Measurements from ENCODE around the gene RAD51D.
"Not testable (repeated sequence)": the region's sequence is repeated elsewhere in the genome, so short reads cannot be mapped to it uniquely, and the experiment has no call there.

The RAD51D gene

GRCh38 chr17:35046245-35046644 lies 73.4 kb downstream of the RAD51D start:
- no peak overlapping the region for H3K4me3 ChIP-seq (ENCODE audit: control insufficient read depth, low read depth, low read length)
- DNase-seq (ENCODE audit: low read depth), result no peak
- no peak for TF ChIP-seq CTCF (IDR thresholded peaks at IDR 0.05; ENCODE audit: control insufficient read depth, insufficient read depth, low read depth, low read length, missing control alignments)

GRCh38 chr17:35045458-35045979 lies 74.1 kb downstream of the RAD51D start:
- H3K4me3 ChIP-seq (ENCODE audit: control insufficient read depth, low read depth, low read length), result not testable (repeated sequence)

GRCh38 chr17:35044181-35044580 lies 75.5 kb downstream of the RAD51D start:
- no peak overlapping the region for H3K4me3 ChIP-seq (ENCODE audit: control insufficient read depth, low read depth, low read length)
- no peak for DNase-seq (ENCODE audit: low read depth)

More at GRCh38 chr17:35045458-35045979, 74.1 kb downstream of the RAD51D start:
- not testable (repeated sequence) for DNase-seq (ENCODE audit: low read depth)

More at GRCh38 chr17:35044181-35044580, 75.5 kb downstream of the RAD51D start:
- TF ChIP-seq CTCF (IDR thresholded peaks at IDR 0.05; ENCODE audit: control insufficient read depth, insufficient read depth, low read depth, low read length, missing control alignments), result no peak
